Spinal cord (tissue), 10 donors: ENCODE data around the gene TENM3. TPM values are rescaled to one million over a fixed set of nuclear protein-coding genes. Genes with fewer than 3 reads are reported as not detected.
A peak's percentile ranks its signal among the peaks of the same experiment; 100 is the strongest.

Experiments used
- DNase-seq, 6 donors: peaks; one replicate each; pipeline versions ENCODE4 v3.0.0 to v3.0.0-alpha.2; 2013 to 2015; ENCODE audit warnings: low spot score in 6 of 6, low read depth in 4 of 6
- H3K27ac ChIP-seq: one replicate; pipeline ENCODE4 v1.5.1; 2013; ENCODE audit warnings: low read depth, low read length, control low read depth
- H3K27me3 ChIP-seq: one replicate; pipeline ENCODE4 v1.6.1; 2013; ENCODE audit warnings: low read length; ENCODE audit not compliant: control insufficient read depth, insufficient read depth
- H3K36me3 ChIP-seq: one replicate; pipeline ENCODE4 v1.6.1; 2013; ENCODE audit warnings: low read length; ENCODE audit not compliant: control insufficient read depth, insufficient read depth
- H3K4me1 ChIP-seq: one replicate; pipeline ENCODE4 v1.6.1; 2013; ENCODE audit warnings: low read length; ENCODE audit not compliant: control insufficient read depth, insufficient read depth
- H3K4me3 ChIP-seq: one replicate; pipeline ENCODE4 v1.5.1; 2013; ENCODE audit warnings: low read depth, low read length, control low read depth
- H3K9me3 ChIP-seq: one replicate; pipeline ENCODE4 v1.6.1; 2013; ENCODE audit warnings: low read length; ENCODE audit not compliant: control insufficient read depth, insufficient read depth
- WGBS: methylation state at CpG from one replicate; pipeline ENCODE4 v1.1.5; 2013; ENCODE audit warnings: missing lambda C conversion rate; ENCODE audit not compliant: insufficient coverage; 5-methylcytosine and 5-hydroxymethylcytosine counted together
- polyA plus RNA-seq, 2 donors: library from polyadenylated mRNA; unstranded; fragments of 120-200 nt; gene quantifications; one replicate each; pipeline ENCODE4 v1.2.1, GENCODE V29; 2013; ENCODE audit not compliant: insufficient read length in 2 of 2
- total RNA-seq, 2 donors: library from RNA; depleted of rRNA in 1 of 2; stranded (reverse); fragments of 120-200 nt in 1 of 2; fragments of >200 nt in 1 of 2; gene quantifications; one replicate each; pipeline versions ENCODE4 v1.2.3 to v1.2.4, GENCODE V29; 2013 to 2014
- donor health status: healthy.

TENM3 gene
- total and polyA plus RNA-seq, 4 donors: 25.8 to 57.5 (median 38.7) TPM

DNA sequence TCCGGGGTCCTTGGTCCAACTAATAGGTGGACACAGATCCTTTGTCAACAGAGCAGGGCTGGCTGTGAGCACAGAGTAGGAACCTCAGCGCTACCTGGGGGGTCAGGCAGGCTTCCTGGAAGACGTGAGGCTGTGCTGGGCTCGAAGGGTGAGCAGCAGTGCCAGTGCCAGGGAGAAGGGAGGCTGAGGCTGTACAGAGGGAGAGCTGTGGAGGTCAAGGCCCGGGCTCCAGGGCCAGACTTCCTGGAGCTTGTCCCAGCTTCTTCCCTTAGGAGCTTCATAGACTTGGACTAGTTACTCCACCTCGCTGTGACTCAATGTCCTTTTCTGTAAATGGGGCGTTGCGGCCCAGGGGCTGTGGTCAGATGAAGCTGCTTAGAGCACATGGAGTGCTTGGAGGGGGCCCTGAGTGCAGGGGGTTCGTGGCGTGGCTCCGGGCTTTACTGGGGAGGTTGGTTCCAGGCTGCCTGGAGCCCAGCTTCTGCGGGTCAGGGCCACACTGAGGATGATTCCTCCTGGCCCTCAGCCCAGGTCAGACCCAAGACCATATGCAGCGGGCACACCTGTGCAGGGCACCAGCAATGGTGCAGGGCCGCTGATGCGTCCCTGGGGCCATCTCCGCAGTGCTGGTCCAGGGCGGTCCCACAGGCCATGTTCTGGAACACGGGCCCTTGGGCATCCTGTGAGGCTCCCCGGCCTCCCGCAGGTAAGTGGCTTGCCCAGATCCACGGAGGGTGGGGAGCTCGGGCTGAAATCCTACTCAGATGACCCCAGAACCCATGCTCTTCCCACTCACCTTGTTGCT, 575.9 kb downstream of the TENM3 start:
- no peaks in the 10 kb centered on the region for H3K4me1 ChIP-seq
- no peaks in the 10 kb centered on the region for H3K36me3 ChIP-seq
- DNase-seq: no peak
- 95% methylated on average over 22 of the region's 22 CpGs for WGBS
- no peaks in the 10 kb centered on the region for H3K27me3 ChIP-seq
- H3K4me3 ChIP-seq: no peak overlapping the region
- no peaks in the 10 kb centered on the region for H3K9me3 ChIP-seq
- H3K27ac ChIP-seq: no peak overlapping the region

DNA sequence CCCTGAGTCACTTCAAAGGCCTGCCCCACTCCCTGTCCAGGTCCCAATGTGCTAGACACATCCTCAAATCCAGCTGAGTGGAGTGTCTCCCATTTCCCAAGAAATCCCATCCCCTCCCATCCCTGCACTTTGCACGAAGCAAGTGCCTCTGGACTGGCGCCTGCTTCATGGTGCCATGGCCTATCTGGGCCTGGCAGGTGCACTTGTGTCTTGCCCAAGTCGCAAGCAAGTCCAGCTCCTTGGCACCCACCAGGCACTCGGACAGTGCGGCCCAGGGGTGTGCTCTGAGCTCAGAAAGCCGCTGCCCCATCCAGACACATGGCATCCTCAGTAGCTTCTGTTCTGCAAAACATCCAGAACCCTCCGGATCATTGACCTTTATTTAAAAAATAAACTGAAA, 576.5 kb downstream of the TENM3 start:
- no peak overlapping the region for H3K4me3 ChIP-seq
- H3K27ac ChIP-seq: no peak overlapping the region
- no peaks in the 10 kb centered on the region for H3K4me1 ChIP-seq
- DNase-seq: no peak
- no peaks in the 10 kb centered on the region for H3K27me3 ChIP-seq
- H3K36me3 ChIP-seq: no peaks in the 10 kb centered on the region
- H3K9me3 ChIP-seq: no peaks in the 10 kb centered on the region
- WGBS: 93% methylated on average over 6 of the region's 7 CpGs

DNA sequence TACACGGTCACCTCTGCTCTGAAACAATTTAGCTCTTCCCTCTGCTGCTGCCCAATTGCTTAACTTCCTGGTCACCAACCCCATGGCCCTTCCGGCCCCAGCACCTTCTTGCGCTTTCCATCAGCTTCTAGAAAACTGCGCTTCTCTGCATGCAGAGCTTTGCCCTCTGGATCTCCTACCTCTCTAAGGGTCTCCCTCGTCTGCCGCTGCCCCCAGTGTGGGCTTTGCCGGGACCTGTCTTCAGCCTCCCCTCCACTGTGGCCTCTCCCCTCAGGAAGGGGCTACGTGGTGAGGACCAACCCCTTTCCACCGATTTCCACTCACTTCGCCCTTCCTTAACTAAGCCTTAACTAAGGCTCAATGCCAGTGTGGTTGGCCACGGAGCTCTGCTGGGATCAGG, 579.4 kb downstream of the TENM3 start:
- Histone ChIP-seq H3K4me3 (no peak overlapping the region), H3K4me1 (peaks cover 6% of the 10 kb centered on the region), H3K27me3 (no peaks in the 10 kb centered on the region), H3K36me3 (no peaks in the 10 kb centered on the region), H3K9me3 (no peaks in the 10 kb centered on the region), H3K27ac (no peak overlapping the region)
- no peak for DNase-seq
- WGBS: 97% methylated on average over 9 of the region's 11 CpGs

DNA sequence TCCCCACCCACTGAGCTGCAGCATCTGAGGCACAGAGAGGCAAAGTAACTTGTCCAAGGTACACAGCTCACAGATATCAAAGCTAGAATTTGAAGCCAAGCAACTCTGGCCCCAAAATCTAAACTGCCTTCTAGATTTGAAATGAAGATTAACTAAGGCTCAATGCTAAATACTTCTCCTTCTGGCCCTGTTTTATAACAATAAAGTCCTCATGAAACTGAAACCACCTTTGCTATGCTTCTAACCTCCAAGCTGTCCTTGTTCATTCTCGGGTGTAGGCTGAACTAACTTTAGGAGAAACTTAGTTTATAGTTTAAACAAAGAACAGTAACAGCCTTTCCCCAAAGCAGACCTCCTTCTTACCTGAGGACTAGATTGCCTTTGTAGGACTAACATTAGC, 580.4 kb downstream of the TENM3 start:
- no CpG with 5 or more reads among the region's 1 CpG for WGBS
- H3K4me3 ChIP-seq: no peak overlapping the region

DNA sequence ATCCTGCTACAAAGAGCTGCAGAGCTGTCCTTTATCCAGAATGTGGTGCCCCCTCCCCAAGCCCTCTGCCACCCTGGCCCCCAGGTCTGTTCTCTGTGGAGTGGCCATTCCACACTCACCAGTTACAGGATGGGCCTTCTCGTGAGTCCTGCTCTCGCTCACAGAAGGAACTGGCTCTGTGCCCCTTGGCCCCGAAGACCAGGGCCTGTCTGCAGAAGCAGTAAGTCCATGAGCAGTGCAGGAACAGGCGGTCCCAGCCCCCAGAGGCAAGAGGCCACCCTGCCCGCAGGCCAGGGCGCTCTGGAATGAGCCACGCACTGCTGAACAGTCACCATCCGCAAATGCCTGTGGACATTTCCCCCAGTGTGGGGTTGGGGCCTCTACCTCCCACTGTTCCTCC, 581.8 kb downstream of the TENM3 start:
- no peak for DNase-seq
- H3K9me3 ChIP-seq: no peaks in the 10 kb centered on the region
- no peak overlapping the region for H3K4me3 ChIP-seq
- no peaks in the 10 kb centered on the region for H3K36me3 ChIP-seq
- peaks cover 13% of the 10 kb centered on the region for H3K27me3 ChIP-seq
- H3K27ac ChIP-seq: no peak overlapping the region
- 95% methylated on average over 8 of the region's 8 CpGs for WGBS
- H3K4me1 ChIP-seq: peaks cover 20% of the 10 kb centered on the region

More for the DNA sequence above, 580.4 kb downstream of the TENM3 start:
- Histone ChIP-seq H3K9me3 (no peaks in the 10 kb centered on the region), H3K36me3 (no peaks in the 10 kb centered on the region), H3K27ac (no peak overlapping the region), H3K4me1 (peaks cover 16% of the 10 kb centered on the region), H3K27me3 (peaks cover 6% of the 10 kb centered on the region)
- DNase-seq: no peak

DNA sequence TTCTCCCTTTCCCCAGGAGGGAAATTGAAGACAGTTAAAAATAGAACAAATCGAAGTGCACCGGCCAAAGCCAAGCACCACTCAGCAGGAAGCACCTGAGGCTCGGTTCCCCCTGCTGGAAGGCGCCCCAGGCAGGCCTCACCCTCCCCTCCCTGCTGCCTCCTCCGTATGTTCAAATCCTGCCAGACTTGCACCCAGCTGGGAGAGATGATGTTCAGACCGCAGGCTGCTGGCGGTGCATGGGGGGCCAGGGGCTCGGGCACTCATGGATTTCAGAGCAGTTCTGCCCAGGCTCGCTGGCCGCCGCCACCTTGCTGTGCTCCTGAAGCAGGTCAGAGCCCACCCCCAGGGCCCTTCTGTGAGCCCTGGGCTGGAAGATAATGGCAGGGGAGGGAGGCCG, 582.6 kb downstream of the TENM3 start:
- H3K27ac ChIP-seq: no peak overlapping the region
- peaks cover 20% of the 10 kb centered on the region for H3K4me1 ChIP-seq
- H3K4me3 ChIP-seq: no peak overlapping the region
- H3K9me3 ChIP-seq: no peaks in the 10 kb centered on the region
- peaks cover 14% of the 10 kb centered on the region for H3K27me3 ChIP-seq
- DNase-seq: peak in 1 of 6 donors; percentile 25
- 59% methylated on average over 8 of the region's 12 CpGs for WGBS
- H3K36me3 ChIP-seq: no peaks in the 10 kb centered on the region

DNA sequence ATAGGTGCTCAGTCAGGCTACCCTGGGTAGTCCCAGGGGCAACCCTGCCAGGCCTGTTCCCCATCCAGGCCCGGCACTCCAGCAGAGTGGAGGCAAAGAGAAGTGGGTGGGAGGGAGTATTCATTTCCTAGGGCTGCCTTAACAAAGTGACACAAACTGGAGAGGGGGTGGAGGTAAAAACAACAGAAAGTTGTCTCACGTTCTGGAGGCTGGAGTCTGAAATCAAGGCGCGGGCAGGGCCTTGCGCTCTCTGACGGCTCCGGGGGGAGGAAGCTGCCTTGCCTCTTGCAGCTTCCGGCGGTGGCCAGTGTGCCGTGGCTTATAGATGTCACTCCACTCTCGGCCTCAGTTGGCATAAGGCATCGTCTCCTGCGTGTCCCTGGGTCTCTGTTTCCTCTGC, 583.2 kb downstream of the TENM3 start:
- Histone ChIP-seq H3K9me3 (no peaks in the 10 kb centered on the region), H3K27ac (no peak overlapping the region), H3K36me3 (no peaks in the 10 kb centered on the region), H3K4me3 (no peak overlapping the region), H3K27me3 (peaks cover 14% of the 10 kb centered on the region), H3K4me1 (peaks cover 20% of the 10 kb centered on the region)
- WGBS: 87% methylated on average over 13 of the region's 13 CpGs
- DNase-seq: no peak

DNA sequence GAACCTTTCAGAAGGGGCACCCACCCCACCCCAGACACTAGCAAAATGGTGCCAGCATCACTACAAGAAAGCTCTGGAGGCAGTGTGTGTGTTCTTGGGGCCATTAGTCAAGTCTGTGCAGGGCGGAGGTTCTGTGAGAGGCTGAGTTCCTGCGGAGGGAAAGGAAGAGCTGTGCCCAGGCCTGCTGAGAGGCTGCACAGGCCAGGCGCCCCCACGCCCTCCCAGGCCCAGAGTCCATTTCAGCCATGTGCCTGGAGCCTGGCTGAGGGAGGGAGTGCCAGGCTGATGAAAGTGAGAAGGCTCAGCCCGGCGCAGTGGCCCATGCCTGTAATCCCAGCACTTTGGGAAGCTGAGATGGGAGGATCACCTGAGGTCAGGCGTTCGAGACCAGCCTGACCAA, 584.0 kb downstream of the TENM3 start:
- Histone ChIP-seq H3K9me3 (no peaks in the 10 kb centered on the region), H3K27ac (no peak overlapping the region), H3K36me3 (no peaks in the 10 kb centered on the region), H3K4me3 (no peak overlapping the region), H3K27me3 (peaks cover 14% of the 10 kb centered on the region), H3K4me1 (peaks cover 20% of the 10 kb centered on the region)
- WGBS: 98% methylated on average over 5 of the region's 8 CpGs
- no peak for DNase-seq

DNA sequence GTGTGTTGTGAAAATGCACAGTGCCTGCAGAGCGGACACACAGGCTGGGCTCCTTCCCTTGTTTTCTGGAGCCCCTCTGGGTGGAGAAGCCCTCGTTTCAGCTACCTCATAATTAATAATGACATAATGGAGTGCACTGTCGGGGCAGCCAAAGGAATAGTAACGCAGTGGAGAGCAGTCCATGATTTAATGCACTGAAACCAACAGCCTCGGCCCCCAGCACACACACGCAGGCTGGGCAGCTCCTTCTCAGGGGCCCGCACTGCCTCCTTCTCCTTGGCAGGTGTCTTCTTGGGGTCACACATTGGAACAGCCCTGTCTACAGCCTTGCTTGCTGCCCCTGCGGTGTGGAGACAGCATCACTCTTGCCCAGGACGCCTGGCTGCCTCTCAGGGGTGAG, 584.8 kb downstream of the TENM3 start:
- no peaks in the 10 kb centered on the region for H3K9me3 ChIP-seq
- H3K4me3 ChIP-seq: no peak overlapping the region
- DNase-seq: no peak
- peaks cover 14% of the 10 kb centered on the region for H3K27me3 ChIP-seq
- 46% methylated on average over 4 of the region's 9 CpGs for WGBS
- H3K27ac ChIP-seq: no peak overlapping the region
- peaks cover 20% of the 10 kb centered on the region for H3K4me1 ChIP-seq
- H3K36me3 ChIP-seq: no peaks in the 10 kb centered on the region

DNA sequence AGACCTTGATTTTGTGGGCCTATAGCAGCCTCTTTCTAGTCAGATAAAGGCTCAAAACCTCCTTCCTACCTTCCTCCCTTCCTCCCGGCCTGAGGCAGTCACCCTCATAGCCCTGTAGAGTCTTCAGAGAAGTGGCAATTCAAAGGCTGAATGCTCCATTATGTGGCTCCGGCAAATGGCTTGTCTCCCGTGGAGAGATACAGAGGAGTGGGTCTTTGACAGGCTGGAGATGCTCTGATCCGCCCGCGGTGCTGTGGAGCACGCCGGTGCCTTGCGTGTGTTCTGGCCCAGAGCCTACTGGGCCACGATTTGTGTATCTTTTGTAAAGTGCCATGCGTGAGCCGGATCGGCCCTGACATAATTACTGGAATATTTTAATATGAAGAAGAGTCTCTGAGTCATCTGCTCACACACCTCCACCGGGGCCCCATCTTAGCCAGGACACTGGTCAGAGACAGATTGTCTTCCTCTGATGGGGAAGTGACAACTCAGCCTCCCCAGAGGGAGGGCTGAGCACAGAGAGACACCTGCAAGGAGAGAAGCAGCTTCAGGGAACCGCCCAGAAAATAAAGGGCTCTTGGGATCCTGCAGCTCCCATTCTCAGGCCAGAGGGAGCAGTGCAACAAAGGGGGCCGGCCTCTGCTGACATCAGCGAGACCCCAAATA, 585.3 kb downstream of the TENM3 start:
- DNase-seq: peak in 2 of 6 donors; percentile 30 to 71
- 22% methylated on average over 13 of the region's 17 CpGs for WGBS

More for the DNA sequence above, 585.3 kb downstream of the TENM3 start:
- H3K27ac ChIP-seq: no peak overlapping the region
- H3K4me1 ChIP-seq: peaks cover 20% of the 10 kb centered on the region
- H3K4me3 ChIP-seq: no peak overlapping the region
- peaks cover 14% of the 10 kb centered on the region for H3K27me3 ChIP-seq
- no peaks in the 10 kb centered on the region for H3K36me3 ChIP-seq
- no peaks in the 10 kb centered on the region for H3K9me3 ChIP-seq
